ENCODE results near the gene RC3H2. TPM values are rescaled to one million over a fixed set of nuclear protein-coding genes. Genes with fewer than 3 reads are reported as not detected.
A peak's percentile ranks its signal among the peaks of the same experiment; 100 is the strongest.

RC3H2 gene
- total RNA-seq, 1 experiment from 2014 or later, result 37.5 TPM

DNA sequence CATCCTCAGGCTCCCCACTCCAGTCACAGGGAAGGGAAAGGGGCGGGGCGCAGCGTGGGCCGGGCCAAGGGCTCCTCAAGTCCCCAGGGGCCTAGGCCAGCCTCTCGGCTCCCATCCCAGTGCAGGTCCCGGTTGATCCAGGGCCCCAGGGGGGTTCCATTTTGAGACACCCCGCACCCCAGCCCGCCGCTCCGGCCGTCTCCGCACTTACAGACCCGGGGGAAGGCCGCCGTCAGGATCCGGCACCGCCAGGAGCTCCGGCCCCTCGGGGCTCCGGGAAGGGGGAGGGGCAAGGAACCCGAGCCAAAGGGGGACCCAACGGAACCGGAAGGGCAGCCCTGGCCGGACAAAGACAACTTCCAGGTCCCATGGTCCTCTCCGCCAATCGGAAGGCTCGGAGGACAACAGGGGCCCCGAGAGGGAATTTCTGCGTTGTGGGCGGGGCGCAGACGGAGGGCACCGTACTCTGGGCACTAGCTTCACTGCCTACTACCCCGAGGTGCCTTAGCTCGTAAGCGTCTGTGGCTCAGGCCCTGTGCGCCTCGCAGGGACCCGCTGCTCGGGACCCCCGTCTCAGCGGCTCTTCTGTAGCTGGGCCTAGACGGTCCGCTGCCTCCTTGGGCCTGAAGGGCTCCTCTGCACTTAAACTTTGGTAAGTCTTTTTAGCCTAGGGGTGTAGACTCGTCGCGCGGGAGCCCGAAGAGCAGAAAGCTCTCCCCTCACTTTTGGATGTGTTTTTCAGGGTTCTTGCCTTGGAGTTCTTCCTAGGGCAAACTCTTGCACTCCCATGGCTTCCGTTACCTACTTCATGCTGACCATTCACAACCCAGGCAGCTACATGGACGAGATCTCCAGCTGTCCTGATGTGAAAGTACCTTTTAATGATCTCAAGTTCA lies 26.3 kb upstream of the RC3H2 start, which contains the start of gene ZBTB26 (continued):
- TF ChIP-seq HMGA2 (CRISPR knock-in tag; IDR thresholded peaks at IDR 0.05) (no peak), NFATC4 (CRISPR knock-in tag; IDR thresholded peaks at IDR 0.05) (no peak), ELF4 (CRISPR knock-in tag; IDR thresholded peaks at IDR 0.05; ENCODE audit: low read depth) (no peak), JAZF1 (CRISPR knock-in tag; IDR thresholded peaks at IDR 0.05) (no peak), TP53 (CRISPR knock-in tag; IDR thresholded peaks at IDR 0.05) (no peak), CREB1 (CRISPR knock-in tag; IDR thresholded peaks at IDR 0.05) (no peak), MXD4 (CRISPR knock-in tag; IDR thresholded peaks at IDR 0.05; ENCODE audit: borderline replicate concordance) (no peak), RELA (CRISPR knock-in tag; IDR thresholded peaks at IDR 0.05; ENCODE audit: borderline replicate concordance) (0 out of 2 replicates have a peak, but pooled peaks have one; percentile 17), CBFB (CRISPR knock-in tag; IDR thresholded peaks at IDR 0.05; ENCODE audit: low read depth) (no peak), NR3C1 (CRISPR knock-in tag; conservative IDR thresholded peaks at IDR 0.05; ENCODE audit: low read depth) (no peak), FOXP1 (CRISPR knock-in tag; IDR thresholded peaks at IDR 0.05; ENCODE audit: borderline replicate concordance) (no peak), FOXJ3 (CRISPR knock-in tag; IDR thresholded peaks at IDR 0.05; ENCODE audit: borderline replicate concordance) (no peak), ZNF671 (CRISPR knock-in tag; IDR thresholded peaks at IDR 0.05) (no peak), EMX1 (CRISPR knock-in tag; IDR thresholded peaks at IDR 0.05) (no peak)
- TF ChIP-seq, protein P1, sequence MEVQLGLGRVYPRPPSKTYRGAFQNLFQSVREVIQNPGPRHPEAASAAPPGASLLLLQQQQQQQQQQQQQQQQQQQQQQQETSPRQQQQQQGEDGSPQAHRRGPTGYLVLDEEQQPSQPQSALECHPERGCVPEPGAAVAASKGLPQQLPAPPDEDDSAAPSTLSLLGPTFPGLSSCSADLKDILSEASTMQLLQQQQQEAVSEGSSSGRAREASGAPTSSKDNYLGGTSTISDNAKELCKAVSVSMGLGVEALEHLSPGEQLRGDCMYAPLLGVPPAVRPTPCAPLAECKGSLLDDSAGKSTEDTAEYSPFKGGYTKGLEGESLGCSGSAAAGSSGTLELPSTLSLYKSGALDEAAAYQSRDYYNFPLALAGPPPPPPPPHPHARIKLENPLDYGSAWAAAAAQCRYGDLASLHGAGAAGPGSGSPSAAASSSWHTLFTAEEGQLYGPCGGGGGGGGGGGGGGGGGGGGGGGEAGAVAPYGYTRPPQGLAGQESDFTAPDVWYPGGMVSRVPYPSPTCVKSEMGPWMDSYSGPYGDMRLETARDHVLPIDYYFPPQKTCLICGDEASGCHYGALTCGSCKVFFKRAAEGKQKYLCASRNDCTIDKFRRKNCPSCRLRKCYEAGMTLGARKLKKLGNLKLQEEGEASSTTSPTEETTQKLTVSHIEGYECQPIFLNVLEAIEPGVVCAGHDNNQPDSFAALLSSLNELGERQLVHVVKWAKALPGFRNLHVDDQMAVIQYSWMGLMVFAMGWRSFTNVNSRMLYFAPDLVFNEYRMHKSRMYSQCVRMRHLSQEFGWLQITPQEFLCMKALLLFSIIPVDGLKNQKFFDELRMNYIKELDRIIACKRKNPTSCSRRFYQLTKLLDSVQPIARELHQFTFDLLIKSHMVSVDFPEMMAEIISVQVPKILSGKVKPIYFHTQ (CRISPR knock-in tag; IDR thresholded peaks at IDR 0.05), result no peak
- TF ChIP-seq, protein P2, sequence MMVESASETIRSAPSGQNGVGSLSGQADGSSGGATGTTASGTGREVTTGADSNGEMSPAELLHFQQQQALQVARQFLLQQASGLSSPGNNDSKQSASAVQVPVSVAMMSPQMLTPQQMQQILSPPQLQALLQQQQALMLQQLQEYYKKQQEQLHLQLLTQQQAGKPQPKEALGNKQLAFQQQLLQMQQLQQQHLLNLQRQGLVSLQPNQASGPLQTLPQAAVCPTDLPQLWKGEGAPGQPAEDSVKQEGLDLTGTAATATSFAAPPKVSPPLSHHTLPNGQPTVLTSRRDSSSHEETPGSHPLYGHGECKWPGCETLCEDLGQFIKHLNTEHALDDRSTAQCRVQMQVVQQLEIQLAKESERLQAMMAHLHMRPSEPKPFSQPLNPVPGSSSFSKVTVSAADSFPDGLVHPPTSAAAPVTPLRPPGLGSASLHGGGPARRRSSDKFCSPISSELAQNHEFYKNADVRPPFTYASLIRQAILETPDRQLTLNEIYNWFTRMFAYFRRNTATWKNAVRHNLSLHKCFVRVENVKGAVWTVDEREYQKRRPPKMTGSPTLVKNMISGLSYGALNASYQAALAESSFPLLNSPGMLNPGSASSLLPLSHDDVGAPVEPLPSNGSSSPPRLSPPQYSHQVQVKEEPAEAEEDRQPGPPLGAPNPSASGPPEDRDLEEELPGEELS (CRISPR knock-in tag; IDR thresholded peaks at IDR 0.05), result no peak
- TF ChIP-seq, protein P3, sequence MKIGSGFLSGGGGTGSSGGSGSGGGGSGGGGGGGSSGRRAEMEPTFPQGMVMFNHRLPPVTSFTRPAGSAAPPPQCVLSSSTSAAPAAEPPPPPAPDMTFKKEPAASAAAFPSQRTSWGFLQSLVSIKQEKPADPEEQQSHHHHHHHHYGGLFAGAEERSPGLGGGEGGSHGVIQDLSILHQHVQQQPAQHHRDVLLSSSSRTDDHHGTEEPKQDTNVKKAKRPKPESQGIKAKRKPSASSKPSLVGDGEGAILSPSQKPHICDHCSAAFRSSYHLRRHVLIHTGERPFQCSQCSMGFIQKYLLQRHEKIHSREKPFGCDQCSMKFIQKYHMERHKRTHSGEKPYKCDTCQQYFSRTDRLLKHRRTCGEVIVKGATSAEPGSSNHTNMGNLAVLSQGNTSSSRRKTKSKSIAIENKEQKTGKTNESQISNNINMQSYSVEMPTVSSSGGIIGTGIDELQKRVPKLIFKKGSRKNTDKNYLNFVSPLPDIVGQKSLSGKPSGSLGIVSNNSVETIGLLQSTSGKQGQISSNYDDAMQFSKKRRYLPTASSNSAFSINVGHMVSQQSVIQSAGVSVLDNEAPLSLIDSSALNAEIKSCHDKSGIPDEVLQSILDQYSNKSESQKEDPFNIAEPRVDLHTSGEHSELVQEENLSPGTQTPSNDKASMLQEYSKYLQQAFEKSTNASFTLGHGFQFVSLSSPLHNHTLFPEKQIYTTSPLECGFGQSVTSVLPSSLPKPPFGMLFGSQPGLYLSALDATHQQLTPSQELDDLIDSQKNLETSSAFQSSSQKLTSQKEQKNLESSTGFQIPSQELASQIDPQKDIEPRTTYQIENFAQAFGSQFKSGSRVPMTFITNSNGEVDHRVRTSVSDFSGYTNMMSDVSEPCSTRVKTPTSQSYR (CRISPR knock-in tag; IDR thresholded peaks at IDR 0.05), result no peak; the same call in 1 of the 2 replicates
- TF ChIP-seq, protein P4, sequence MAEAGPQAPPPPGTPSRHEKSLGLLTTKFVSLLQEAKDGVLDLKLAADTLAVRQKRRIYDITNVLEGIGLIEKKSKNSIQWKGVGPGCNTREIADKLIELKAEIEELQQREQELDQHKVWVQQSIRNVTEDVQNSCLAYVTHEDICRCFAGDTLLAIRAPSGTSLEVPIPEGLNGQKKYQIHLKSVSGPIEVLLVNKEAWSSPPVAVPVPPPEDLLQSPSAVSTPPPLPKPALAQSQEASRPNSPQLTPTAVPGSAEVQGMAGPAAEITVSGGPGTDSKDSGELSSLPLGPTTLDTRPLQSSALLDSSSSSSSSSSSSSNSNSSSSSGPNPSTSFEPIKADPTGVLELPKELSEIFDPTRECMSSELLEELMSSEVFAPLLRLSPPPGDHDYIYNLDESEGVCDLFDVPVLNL (CRISPR knock-in tag; IDR thresholded peaks at IDR 0.05; ENCODE audit: borderline replicate concordance, low read depth), result no peak
- TF ChIP-seq, protein P5, sequence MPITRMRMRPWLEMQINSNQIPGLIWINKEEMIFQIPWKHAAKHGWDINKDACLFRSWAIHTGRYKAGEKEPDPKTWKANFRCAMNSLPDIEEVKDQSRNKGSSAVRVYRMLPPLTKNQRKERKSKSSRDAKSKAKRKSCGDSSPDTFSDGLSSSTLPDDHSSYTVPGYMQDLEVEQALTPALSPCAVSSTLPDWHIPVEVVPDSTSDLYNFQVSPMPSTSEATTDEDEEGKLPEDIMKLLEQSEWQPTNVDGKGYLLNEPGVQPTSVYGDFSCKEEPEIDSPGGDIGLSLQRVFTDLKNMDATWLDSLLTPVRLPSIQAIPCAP (CRISPR knock-in tag; IDR thresholded peaks at IDR 0.05), result no peak
- TF ChIP-seq, protein P6, sequence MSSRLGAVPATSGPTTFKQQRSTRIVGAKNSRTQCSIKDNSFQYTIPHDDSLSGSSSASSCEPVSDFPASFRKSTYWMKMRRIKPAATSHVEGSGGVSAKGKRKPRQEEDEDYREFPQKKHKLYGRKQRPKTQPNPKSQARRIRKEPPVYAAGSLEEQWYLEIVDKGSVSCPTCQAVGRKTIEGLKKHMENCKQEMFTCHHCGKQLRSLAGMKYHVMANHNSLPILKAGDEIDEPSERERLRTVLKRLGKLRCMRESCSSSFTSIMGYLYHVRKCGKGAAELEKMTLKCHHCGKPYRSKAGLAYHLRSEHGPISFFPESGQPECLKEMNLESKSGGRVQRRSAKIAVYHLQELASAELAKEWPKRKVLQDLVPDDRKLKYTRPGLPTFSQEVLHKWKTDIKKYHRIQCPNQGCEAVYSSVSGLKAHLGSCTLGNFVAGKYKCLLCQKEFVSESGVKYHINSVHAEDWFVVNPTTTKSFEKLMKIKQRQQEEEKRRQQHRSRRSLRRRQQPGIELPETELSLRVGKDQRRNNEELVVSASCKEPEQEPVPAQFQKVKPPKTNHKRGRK (CRISPR knock-in tag; IDR thresholded peaks at IDR 0.05; ENCODE audit: borderline replicate concordance), result no peak
- TF ChIP-seq, protein P7, sequence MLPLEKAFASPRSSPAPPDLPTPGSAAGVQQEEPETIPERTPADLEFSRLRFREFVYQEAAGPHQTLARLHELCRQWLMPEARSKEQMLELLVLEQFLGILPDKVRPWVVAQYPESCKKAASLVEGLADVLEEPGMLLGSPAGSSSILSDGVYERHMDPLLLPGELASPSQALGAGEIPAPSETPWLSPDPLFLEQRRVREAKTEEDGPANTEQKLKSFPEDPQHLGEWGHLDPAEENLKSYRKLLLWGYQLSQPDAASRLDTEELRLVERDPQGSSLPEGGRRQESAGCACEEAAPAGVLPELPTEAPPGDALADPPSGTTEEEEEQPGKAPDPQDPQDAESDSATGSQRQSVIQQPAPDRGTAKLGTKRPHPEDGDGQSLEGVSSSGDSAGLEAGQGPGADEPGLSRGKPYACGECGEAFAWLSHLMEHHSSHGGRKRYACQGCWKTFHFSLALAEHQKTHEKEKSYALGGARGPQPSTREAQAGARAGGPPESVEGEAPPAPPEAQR (CRISPR knock-in tag; IDR thresholded peaks at IDR 0.05), result no peak

All from WTC11 (cell line).